Cerebellar cortex (tissue), 1 donor: ENCODE results near the gene EMID1.

Experiments used
- DNase-seq: peaks from one replicate; pipeline ENCODE4 v3.0.0-alpha.2; 2015; ENCODE audit warnings: low spot score

The EMID1 gene

DNA sequence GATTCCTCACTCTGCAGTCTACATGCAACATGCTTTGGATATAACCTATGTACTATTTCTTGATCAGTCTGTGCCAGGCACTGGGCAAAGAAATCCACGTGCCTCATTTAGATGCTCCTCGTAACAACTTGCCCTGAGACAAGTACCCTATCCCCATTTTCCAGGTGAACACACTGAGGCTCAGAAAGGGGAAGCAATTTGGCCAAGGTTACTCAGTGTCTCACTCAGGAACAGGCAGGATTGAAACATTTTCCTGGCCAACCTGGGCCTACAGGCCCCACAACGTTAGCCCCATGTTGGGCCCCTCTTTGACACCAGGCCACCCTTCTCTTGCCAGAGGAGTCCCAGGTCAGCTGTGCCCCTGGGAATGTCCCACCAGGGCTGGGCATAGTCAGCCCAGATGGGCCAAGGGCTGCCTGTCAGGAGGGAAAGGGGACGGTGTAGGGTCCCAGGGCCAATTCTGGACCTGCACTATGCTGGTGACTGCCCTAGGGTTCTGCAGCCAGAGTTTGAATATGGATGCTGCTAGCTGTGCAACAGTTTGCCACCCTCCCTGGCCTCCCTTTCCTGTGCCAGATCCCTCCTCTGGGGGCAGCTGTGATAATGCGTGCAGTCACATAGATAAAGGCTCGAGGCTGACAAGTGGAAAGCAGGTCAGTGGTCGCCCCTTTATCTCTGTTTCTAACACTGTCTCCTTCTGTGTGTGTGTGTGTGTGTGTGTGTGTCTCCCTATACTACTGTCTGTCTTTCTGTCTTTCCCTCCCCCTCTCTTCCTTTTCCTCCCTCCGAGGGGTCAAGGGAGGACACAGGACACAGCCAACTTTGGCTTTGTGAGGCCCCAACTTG, 10.4 kb upstream of the EMID1 start:
- no peak for DNase-seq

DNA sequence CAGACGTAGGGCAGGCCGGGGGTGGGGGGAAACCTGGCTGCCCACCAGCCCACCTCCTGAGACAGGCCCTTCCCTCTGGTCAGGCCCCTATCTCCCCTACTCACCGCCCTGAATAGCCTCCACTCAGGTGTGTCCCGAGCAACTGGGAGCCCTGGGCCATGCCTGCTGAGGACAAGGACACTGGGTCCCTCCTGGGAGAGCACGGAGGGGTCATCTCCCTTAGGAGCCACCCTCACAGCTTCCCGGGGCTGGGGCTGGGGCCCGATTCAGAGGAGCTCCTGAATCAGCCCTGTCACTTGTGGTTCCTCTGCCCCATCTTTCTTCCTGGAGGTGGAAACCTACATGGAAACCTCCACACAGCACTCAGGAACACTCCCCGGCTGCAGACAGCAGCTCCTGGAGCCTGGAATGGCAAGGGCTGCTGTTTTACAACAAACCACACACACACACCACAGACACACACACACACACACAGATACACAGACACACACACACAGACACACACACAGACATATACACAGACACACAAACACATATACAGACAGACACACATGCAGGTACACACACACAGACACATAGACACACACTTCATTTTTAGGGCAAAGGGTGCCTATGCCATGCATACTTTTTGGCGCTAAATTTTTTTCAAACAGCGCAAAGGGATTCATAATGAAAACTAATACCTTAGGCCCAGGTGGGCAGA, 9.6 kb upstream of the EMID1 start:
- no peak for DNase-seq

DNA sequence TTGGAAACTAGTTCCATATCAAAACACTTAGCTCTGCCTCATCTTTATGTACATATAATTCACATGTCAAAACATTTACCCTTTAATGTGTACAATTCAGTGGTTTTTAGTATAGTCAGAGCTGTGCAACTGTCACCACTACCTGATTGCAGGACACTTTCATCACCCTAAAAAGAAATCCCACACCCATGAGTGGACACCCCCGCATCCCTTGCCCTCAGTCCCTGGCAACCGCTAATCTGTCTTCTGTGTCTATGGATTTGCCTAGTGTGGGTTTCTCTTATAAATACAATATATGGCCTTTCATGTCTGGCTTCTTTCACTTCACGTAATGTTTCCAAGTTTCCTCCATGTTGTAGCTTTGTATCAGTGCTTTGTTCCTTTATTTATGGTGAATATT, 8.6 kb upstream of the EMID1 start:
- no peak for DNase-seq

DNA sequence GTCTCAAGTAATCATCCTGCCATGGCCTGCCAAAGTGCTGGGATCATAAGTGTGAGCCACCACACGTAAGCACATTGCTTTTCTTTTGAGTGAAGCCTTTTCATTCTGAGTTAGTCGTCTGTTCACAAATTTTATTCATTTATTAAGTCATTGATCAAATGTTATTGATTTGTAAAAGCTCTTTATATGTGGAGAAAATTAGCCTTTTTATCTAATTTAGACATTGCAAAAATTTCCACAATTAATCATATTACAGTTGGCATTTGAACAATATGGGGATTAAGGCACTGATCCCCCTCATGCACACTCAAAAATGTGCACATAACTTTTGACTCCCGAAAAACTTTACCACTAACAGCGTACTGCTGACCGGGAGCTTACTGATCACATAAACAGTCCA, 7.5 kb upstream of the EMID1 start:
- no peak for DNase-seq

DNA sequence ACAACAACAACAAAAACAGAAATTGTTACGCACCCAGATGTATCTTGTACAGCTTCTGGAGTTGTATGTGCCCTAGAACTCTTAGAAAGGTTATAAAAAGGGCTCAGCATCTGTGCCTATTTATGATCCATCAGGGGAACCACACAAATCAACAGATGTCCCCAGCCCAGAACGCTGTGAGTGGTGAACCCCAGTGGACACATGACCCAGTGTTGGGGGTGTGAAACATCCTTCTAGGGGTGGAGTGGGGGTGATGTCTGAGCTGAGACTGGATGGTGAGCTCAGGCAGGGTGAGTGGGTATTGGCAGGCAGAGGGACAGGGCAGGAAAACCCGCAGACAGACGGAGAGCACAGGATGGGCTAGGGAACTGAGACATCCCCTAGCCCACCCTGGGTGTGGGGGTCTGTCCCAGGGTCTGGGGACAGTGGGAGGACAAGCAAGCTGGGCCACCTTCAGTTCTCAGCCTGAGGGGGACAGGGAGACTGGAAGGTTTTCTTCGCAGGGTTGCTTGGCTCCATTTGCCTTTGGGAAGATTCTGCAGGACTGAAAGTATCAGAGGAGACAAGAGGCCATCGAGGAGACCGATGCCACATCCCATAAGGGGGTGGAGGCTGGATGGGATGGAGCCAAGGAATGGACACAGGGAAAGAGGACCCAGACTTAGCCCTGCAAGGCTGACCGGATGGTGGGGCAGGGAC, 5.8 kb upstream of the EMID1 start:
- no peak for DNase-seq

DNA sequence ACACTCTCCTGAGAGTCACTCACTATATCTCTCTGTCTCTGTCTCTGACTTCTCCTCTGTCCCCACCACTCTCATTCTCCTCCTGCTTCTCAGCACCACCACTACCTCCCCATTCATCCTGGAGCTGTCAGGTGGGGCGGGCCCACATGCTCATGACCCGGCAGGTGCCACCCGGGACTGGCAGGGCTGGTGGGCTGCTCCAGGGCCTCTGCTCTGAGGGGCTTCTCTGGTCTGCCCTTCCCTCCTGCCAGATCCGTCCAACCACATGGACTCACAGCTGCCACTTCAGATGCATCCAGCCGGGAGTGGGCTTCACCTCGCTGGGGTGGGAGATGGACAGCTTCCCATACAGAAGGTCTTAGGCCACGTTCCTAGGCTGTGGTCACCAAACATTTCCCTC, 4.8 kb upstream of the EMID1 start:
- no peak for DNase-seq

DNA sequence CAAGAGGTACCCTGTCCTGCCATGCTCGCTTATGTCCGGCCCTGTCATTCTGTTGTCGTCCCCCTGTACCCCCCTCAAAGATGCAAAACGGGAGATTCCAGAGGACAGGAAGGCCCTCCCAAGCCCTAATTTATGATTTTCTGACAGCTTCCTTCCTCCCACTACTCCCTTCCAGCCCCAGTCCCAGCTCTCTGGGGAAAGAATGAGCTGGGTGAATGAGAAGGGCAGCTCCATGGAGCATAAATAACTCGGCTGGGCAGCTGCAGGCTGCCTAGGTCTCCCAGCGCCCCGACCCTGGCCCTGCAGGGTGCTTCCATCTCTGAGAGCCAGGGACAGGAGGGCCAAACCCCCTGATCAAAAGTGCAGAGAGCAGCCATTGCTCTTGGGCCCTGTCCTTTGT, 3.9 kb upstream of the EMID1 start:
- DNase-seq = no peak

DNA sequence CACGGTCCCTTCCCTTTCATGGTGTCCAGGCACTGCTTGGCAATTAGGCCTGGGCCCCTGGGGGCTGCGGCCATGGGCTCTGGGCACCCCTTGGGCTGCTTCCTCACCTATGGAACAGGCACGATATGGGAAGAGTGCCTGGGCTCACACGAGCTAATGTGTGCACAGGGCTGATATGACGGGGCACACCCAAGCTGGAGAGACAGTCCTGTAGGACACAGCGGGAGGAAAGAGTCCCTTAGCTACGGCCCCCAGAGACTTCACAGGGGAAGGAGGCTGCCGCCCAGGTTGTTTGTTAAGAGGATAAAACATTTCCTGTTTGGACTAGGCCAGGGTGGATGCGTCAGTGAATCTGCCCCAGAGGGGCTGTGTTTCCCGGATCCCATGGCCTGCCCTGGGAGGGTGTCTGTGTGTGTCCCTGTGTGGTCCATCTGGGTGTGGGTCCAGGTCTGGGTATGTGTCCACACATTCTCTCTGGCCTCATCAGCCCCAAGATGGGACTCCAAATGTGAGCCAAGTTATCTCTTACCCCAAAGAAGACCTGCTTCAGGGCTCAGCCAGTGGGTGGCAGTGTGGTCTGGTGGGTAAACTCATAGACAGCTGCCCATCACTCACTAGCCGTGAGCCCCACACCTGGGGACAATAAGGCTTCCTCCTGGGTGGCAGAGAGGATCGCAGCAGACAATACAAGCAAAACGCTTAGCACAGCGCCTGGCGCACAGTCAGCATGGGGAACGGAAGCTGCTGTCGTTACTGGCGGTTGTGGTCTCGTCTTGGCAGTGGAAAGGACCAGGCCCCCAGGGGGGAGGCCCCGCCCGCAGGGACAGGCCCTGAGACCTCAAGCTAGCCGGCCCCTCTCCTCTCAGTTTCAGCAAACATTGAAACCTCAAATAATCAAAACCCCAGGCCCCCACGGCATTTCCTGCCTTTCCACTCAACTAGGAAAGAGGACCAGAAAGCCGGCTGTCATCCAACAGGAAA, 3.2 kb upstream of the EMID1 start:
- DNase-seq = no peak

DNA sequence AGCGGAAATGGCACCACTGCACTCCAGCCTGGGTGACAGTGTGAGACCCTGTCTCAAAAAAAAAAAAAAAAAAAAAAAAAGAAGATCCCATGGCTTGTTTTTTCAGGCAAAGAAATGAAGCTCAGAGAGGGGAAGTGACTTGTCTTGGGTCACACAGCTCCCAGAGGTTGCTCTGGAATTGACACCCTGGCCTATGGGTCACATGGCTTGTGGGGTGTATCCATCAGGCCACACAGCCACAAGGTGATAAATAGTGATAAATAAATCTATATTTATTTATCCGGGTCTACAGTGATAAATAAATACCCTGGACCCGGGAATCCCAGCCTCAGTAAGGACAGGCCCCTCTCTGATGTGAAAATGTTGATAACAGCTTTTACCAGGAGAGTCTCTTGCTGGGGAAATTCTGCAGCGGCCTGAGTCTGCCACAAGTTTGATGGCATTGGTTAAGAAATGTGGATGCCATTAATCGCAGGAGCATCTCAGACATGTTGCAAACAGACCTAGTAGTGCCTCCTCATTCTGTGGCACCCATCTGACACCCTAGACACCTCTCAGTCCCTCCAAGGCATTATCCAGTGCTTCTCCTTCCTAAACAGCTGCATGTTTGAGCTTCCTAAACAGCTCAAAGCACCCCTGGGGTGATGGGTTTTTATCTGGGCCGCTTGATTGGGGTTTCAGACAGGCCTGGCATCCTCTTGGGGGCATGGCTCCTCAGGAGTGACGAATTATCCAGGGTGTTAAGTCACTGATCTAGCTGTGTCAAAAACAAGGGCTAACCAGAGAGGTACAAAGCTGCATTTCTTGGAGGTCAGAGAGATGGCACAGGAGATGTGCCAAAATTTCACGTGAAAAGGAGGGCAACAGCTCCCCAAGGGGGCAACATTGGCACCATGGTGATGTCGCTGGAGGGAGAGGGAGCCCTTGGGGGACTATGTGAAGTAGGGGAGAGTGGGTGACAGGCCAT, 1.9 kb upstream of the EMID1 start:
- no peak for DNase-seq

DNA sequence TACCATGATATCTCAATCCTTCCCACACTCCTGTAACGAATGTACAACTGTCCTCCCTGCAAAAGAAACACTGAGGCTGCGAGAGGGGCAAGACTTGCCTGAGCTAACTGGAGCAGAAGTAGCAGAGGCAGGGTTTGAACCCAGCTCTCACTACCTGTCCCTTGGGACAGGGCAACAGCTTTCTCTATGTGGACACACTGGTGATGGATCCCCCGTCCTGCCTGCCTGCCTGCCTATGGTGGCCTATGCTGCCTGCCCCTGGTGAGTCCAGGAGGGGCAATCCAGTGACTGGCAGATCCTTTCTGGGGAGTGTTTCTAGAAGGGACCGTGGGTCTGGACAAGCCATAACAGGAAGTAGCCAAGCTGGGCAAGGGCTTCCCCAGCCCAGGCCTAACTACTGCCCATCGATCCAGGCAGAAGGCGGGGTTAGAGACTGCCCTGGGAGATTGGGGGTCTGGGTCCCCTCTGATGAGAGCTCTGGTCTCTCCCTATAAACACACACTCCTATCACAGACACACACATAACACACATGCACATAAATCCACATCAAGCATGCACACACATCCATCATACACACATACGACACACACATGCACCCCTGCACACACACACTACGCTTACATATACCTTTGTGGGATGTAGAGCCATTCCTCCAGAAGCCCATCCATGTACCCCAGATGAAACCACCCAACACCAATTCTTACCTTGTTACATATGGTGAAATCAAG, 1.1 kb upstream of the EMID1 start:
- no peak for DNase-seq

DNA sequence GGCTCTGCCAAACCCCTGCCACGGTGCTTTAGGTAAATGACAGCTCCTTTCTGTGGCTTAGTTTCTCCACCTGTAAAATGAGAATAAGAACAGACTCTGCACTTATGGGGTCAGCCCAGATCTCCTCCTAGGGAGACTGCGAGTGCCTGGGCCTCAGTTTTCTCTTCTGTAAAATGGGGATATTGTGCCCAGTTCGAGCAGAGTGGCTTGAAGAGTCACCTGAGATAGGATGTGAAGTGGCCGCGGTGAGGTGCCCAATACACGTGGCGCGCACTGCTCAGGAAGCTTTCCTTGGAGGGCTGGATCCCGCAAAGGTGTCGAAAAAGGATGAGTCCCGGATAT, 473 bp upstream of the EMID1 start:
- DNase-seq = no peak

DNA sequence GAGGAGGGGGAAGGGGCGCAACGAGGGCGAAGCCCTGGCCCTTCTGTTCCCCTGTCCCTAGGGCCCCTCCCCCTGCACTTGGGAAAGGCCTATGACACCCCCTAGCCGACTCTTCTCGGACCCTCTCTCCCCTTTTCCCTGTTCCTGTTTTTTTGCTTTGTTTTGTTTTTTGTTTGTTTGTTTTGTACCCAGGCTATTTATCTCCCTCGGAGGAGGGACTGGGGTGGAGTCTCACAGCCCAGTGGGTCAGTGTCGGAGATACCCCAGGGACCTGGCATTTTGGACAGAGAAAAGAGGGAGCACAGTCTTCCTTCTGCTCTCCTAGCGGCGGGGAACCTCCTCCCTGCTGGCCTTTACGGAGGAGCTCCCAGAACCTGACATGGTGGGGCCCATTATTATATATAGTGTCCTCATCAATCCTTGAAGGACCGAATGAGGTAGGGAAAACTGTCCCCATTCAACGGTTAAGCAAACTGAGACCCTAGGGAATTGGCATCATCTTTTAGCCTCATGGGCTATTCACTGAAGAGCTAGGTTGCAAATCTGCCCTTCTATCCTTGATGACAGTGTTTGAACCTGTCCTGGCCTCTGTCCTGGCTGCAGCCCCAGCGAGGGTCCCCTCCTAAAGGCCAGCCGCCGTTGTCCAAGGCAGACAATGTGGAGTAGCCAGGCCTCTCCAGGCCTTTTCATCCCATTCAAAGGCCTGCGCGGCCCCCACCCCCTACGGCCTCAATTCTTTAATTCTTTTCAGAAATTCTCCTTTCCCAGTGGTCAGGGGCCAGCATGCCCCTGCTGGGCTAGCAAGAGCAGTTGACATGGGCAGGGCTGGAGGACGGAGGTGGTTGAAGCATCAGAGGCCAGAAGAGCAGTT, 911 bp downstream of the EMID1 start:
- no peak for DNase-seq

DNA sequence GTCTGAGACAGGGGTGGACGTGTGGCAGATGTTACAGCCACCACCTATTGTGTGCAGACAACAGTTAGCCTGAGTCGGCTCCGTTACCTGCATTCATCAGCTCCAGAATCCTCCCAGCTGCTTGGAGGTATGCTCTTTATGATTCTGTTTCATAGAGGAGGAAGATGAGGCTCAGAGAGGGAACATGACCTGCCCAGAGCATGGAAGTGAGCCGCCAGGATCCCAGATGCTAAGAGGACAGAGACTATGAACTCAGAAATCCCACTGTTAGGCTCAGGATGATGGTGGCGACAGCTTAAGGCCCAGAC, 1.5 kb downstream of the EMID1 start:
- no peak for DNase-seq

DNA sequence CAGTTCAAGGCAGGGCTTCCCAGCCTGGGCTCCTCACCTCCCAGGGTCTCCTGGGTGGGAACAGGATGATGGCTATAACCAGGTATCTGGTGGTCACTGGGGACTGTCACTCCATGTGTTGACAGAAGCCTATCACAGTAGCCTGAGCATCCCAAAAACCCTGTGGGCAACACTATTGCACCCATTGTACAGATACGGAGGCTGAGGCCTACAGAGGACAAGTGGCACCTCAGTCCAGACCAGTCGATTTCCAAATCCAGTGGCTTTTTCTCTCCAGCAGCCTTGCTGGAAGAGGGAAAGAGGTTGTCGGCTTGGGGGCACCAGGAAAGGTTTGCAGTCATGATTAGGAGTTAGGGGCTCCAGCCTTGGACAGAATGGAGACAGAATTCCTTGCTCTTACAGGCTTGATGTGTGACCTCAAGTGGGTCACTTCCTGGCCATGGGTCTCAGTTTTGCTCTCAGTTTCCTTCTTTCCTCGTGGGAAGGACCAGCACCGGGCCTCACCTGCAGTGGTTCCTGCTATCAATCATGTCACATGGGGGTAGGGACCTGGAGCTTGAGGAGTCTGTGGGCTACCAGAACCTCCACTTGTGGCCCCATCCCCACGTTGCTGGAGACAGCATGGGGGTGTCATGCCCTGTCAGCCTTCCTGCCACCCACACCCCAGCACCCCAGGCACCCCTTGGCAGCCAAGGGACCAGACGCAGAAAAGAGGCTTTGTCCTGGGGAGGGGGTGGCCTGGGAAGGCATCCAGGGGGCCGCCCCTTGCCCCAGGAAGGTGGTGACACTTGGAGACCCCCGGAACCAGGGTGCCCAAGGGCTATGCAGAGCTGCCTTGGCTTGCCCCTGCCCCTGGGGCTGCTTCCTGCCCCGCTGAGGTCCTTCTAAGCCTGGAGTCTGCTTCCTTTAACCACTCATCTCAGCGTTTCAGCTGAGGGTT, 2.1 kb downstream of the EMID1 start:
- no peak for DNase-seq

DNA sequence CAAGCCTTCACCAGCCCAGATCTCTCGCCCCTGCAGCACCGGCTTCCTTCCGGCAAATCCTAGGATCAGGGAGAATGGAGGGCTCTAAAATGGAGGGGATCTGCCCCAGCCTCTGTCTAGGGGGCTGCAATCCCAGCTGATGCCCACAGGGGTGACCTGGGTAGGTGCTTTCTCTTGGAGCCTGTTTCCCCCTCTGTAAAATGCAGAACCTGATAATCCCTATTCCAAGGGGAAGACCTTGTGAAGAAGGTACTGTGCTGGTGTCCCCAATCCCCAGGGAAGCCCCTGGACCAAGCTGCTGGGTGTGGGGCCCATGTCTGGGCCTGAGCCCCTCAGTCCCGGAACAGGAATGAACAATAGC, 2.8 kb downstream of the EMID1 start:
- DNase-seq = no peak

DNA sequence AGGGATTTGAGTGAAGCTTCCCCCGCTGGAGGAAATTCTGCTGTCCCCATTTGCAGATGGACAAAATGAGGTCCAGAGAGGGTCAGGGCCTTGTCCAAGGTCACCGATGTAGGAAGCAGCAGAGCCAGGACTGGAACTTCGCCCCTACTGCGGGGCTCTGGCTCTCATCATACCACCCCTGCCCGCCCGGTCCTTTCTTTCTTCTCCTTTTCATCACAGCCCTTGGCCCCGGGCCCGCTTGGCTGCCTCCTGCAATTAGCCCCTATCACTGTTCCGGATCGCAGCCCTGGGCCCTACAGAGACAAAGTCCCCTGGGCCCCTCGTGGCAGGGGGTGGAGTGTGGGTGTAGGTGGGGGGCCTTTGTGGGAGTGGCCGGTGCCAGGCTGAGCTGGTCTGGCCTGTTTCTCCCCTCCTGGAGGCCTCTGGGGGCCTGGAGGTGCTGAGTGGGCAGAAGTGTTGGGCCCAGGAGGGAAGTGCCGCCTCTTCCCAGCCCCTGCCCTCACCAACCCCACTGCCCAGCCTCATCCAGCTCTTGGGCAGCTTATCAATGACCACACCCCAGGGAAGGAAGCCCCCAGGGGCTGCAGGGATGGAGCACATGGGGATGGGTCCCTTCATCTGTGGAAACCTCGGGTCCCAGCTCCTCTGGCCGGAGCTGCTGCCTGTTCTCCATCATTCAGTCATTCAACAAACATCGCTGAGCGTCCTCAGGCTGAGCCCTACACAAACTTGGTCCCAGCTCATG, 3.4 kb downstream of the EMID1 start:
- DNase-seq = no peak

DNA sequence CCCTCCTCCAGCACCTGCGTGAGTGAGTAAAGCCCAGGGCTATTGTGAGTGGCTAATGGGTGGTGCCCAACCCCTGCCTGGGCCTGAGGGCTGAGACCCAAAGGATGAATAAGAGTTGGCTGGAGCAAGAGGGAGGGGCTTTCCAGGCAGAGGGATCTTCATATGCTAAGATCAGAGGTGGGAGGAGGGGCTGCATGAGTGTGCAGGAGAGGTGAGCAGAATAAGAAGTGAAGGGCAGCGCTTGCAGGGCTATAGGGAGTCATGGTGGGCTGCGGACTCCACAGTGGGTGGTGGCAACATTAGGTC, 3.9 kb downstream of the EMID1 start:
- DNase-seq = no peak

DNA sequence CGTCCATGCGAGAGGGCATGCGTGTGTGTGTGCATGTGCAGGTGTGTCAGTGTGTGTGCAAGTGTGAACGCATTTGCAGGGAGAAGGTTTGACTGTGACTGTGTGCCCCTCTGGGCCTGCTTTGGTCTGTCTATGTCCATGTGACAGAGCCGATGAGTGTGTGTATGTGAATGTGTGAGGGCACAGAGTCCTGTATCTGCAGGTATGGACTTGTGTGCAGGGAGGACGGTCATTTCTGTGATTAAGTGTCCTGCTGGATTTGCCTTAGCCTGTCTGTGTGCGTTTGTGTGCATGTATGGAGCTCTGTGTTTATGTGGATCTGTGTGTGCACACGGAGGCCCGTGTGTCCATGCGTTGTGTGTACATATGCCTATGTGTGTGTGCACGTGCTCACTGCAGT, 5.4 kb downstream of the EMID1 start:
- DNase-seq = no peak
